ENCODE results near the gene APOLD1.

GRCh38 chr12:12797794-12798152 lies 12.3 kb downstream of the APOLD1 start:
- TF ChIP-seq CTCF (IDR thresholded peaks at IDR 0.05; ENCODE audit: insufficient read depth, low read length), result no peak
- TF ChIP-seq REST (IDR thresholded peaks at IDR 0.05; ENCODE audit: insufficient replicate concordance, low read depth), result no peak
- no peak for TF ChIP-seq POLR2AphosphoS5 (IDR thresholded peaks at IDR 0.05; ENCODE audit: low read depth)

Data from HL-60 (cell line).